Measurements from ENCODE around the gene RAB7B. TPM values are rescaled to one million over a fixed set of nuclear protein-coding genes. Genes with fewer than 3 reads are reported as not detected.

RAB7B gene
- total RNA-seq, 1 donor from 2014 or later = not detected

GRCh38 chr1:206047271-206047670, 44.1 kb upstream of the RAB7B start:
- TF ChIP-seq CTCF (conservative IDR thresholded peaks at IDR 0.05; ENCODE audit: low read depth, low read length) = no peak
- DNase-seq (ENCODE audit: low read depth) = no peak
- H3K4me3 ChIP-seq (ENCODE audit: low read depth, low read length) = no peak overlapping the region

- no peak for TF ChIP-seq CTCF (conservative IDR thresholded peaks at IDR 0.05; ENCODE audit: low read depth, low read length)
- H3K4me3 ChIP-seq (ENCODE audit: low read depth, low read length) = no peak overlapping the region
- no peak for DNase-seq (ENCODE audit: low read depth)
Measured at GRCh38 chr1:206041640-206042039, 38.4 kb upstream of the RAB7B start.

GRCh38 chr1:206040328-206040727, 37.1 kb upstream of the RAB7B start:
- no peak for DNase-seq (ENCODE audit: low read depth)
- no peak for TF ChIP-seq CTCF (conservative IDR thresholded peaks at IDR 0.05; ENCODE audit: low read depth, low read length)
- no peak overlapping the region for H3K4me3 ChIP-seq (ENCODE audit: low read depth, low read length)

- TF ChIP-seq CTCF (conservative IDR thresholded peaks at IDR 0.05; ENCODE audit: low read depth, low read length) = no peak
- no peak for DNase-seq (ENCODE audit: low read depth)
- no peak overlapping the region for H3K4me3 ChIP-seq (ENCODE audit: low read depth, low read length)
Measured at GRCh38 chr1:206039046-206039973, 36.1 kb upstream of the RAB7B start.

GRCh38 chr1:206037581-206037980, 34.4 kb upstream of the RAB7B start:
- no peak for TF ChIP-seq CTCF (conservative IDR thresholded peaks at IDR 0.05; ENCODE audit: low read depth, low read length)
- DNase-seq (ENCODE audit: low read depth) = no peak
- no peak overlapping the region for H3K4me3 ChIP-seq (ENCODE audit: low read depth, low read length)

- TF ChIP-seq CTCF (conservative IDR thresholded peaks at IDR 0.05; ENCODE audit: low read depth, low read length) = no peak
- no peak overlapping the region for H3K4me3 ChIP-seq (ENCODE audit: low read depth, low read length)
Measured at GRCh38 chr1:206036663-206037455, 33.7 kb upstream of the RAB7B start.

More at GRCh38 chr1:206036663-206037455, 33.7 kb upstream of the RAB7B start:
- DNase-seq (ENCODE audit: low read depth) = no peak

Measured in epithelial cell of proximal tubule (primary cell).